ENCODE data around the gene GALNT5. TPM values are rescaled to one million over a fixed set of nuclear protein-coding genes. Genes with fewer than 3 reads are reported as not detected.

The GALNT5 gene
- polyA plus RNA-seq, 3 donors, result not detected

DNA sequence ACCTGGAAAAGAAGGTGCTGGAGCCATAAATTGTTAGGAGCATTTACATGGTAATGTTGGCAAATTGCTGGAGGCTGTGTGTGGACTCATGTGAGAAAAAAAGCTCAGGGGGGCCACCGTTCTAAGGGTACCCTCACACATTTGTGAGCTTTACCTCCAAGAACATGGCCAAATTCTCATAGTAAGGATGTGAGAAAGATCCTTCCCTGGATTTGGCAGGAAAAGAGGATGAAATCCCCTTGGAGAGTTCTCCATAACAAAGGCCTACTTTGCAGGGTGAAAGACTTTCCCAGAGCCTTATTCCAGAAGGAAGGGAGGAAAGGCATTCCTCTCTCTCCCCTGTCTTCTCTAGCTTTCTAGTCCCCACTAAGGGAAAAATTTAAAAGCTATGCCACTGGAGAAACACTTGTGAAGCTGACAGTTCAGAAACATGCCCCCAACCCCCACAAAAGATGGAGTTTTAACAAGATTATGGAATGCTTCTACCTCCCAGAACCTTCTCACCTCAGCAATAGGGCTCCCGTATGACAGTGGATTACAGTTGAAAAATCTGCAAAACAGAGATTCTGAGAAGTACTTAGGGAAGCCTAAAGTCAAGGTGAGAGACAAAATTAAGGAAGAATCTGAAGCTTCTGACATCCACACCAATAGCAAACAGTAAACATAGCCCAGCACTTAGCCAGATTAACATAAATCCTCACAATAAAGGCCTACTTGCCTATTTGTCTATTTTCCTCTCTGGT lies 88.3 kb downstream of the GALNT5 start:
- H4K20me1 ChIP-seq (ENCODE audit: insufficient read depth, low read length), result no peaks in the 10 kb centered on the region
- H3K4me1 Mint-ChIP-seq, result no peaks in the 10 kb centered on the region
- H2AFZ ChIP-seq (ENCODE audit: insufficient read depth, low read depth, low read length, poor library complexity, severe bottlenecking), result no peak overlapping the region
- H3K27me3 Mint-ChIP-seq (ENCODE audit: low read depth in 3 of 3), result peaks cover 0 to 3% (median 2%) of the 10 kb centered on the region in 3 donors
- no peak overlapping the region for H3K27ac ChIP-seq (ENCODE audit: low read depth in 1 of 2, low read length in 2 of 2)
- H3K4me3 Mint-ChIP-seq, result no peak overlapping the region
- no peak for DNase-seq
- peaks cover 25 to 30% of the 10 kb centered on the region in 2 donors for H3K9me3 ChIP-seq (replicated peaks in 1 of 2; ENCODE audit: control insufficient read depth in 1 of 2, insufficient read depth in 1 of 2, low read length in 2 of 2)
- TF ChIP-seq, protein P1, sequence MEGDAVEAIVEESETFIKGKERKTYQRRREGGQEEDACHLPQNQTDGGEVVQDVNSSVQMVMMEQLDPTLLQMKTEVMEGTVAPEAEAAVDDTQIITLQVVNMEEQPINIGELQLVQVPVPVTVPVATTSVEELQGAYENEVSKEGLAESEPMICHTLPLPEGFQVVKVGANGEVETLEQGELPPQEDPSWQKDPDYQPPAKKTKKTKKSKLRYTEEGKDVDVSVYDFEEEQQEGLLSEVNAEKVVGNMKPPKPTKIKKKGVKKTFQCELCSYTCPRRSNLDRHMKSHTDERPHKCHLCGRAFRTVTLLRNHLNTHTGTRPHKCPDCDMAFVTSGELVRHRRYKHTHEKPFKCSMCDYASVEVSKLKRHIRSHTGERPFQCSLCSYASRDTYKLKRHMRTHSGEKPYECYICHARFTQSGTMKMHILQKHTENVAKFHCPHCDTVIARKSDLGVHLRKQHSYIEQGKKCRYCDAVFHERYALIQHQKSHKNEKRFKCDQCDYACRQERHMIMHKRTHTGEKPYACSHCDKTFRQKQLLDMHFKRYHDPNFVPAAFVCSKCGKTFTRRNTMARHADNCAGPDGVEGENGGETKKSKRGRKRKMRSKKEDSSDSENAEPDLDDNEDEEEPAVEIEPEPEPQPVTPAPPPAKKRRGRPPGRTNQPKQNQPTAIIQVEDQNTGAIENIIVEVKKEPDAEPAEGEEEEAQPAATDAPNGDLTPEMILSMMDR (IDR thresholded peaks at IDR 0.05), result no peak
- H3K4me1 ChIP-seq (ENCODE audit: control insufficient read depth in 1 of 2, insufficient read depth in 2 of 2, low read length in 2 of 2), result no peaks in the 10 kb centered on the region
- no peak overlapping the region for H3K4me2 ChIP-seq (replicated peaks; ENCODE audit: extremely low read depth, low read length, poor library complexity, severe bottlenecking)
- intact Hi-C loops (cut with micrococcal nuclease), result no loop called here
- peaks cover 35 to 48% (median 41%) of the 10 kb centered on the region in 7 donors for H3K9me3 Mint-ChIP-seq
- H3K27ac Mint-ChIP-seq, result no peak overlapping the region
- no peaks in the 10 kb centered on the region for H3K79me2 ChIP-seq (ENCODE audit: insufficient read depth, low read length)
- H3K36me3 ChIP-seq (replicated peaks in 1 of 2; ENCODE audit: control insufficient read depth in 1 of 2, insufficient read depth in 2 of 2, low read length in 2 of 2), result no peaks in the 10 kb centered on the region
- no peaks in the 10 kb centered on the region for H3K27me3 ChIP-seq (ENCODE audit: control insufficient read depth in 2 of 2, insufficient read depth in 2 of 2, low read length in 2 of 2)
- H3K4me3 ChIP-seq (replicated peaks in 1 of 3; ENCODE audit: low read depth in 2 of 3, low read length in 3 of 3), result no peak overlapping the region
- H3K36me3 Mint-ChIP-seq, result peaks cover 8 to 9% of the 10 kb centered on the region in 2 donors
- no CpG with 5 or more reads among the region's 2 CpGs for WGBS (ENCODE audit: insufficient coverage)
- no peak overlapping the region for H3K9ac ChIP-seq (ENCODE audit: insufficient read depth, low read length, poor library complexity, severe bottlenecking)

DNA sequence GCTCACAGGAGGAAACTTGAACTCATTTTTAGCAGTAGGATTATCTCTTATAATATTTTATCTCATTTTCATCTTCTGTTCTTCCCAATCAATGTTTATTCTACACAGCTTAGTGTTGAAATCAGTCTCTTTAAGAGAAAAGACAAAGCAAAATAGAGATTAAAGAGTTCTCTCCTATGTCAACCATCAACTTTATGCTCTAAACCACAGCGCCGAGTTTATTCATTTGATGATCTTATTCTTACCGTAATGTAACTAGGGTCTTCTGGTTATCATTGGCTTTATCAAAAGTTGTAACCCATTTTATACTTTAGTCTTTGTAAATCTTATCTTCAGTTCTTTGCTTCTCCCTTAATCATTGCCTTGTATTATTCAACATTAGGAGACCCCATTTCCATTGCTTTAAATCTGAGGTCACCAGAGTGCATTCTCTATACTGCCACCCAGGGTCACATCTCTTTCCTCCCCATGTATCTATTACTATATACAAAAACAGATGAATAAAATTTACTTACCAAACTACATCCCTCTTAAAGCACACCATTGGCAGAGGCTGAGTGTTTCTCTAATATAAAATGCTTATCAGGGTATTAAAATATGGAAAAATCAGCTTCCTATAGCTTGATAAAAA lies 90.9 kb downstream of the GALNT5 start:
- H3K4me2 ChIP-seq (replicated peaks; ENCODE audit: extremely low read depth, low read length, poor library complexity, severe bottlenecking), result no peak overlapping the region
- peaks cover 14 to 25% of the 10 kb centered on the region in 2 donors for H3K9me3 ChIP-seq (replicated peaks in 1 of 2; ENCODE audit: control insufficient read depth in 1 of 2, insufficient read depth in 1 of 2, low read length in 2 of 2)
- H3K9ac ChIP-seq (ENCODE audit: insufficient read depth, low read length, poor library complexity, severe bottlenecking), result no peak overlapping the region
- no CpG with 5 or more reads among the region's 3 CpGs for WGBS (ENCODE audit: insufficient coverage)
- no peak overlapping the region for H3K27ac Mint-ChIP-seq
- H4K20me1 ChIP-seq (ENCODE audit: insufficient read depth, low read length), result no peaks in the 10 kb centered on the region
- no peak overlapping the region for H2AFZ ChIP-seq (ENCODE audit: insufficient read depth, low read depth, low read length, poor library complexity, severe bottlenecking)
- H3K27me3 Mint-ChIP-seq (ENCODE audit: low read depth in 3 of 3), result peaks cover 0 to 3% (median 2%) of the 10 kb centered on the region in 3 donors
- H3K27me3 ChIP-seq (ENCODE audit: control insufficient read depth in 2 of 2, insufficient read depth in 2 of 2, low read length in 2 of 2), result no peaks in the 10 kb centered on the region
- DNase-seq, result no peak
- TF ChIP-seq, protein P1 (IDR thresholded peaks at IDR 0.05), result no peak
- no peaks in the 10 kb centered on the region for H3K4me1 Mint-ChIP-seq
- H3K36me3 ChIP-seq (replicated peaks in 1 of 2; ENCODE audit: control insufficient read depth in 1 of 2, insufficient read depth in 2 of 2, low read length in 2 of 2), result no peaks in the 10 kb centered on the region
- no peaks in the 10 kb centered on the region for H3K79me2 ChIP-seq (ENCODE audit: insufficient read depth, low read length)
- no peak overlapping the region for H3K4me3 Mint-ChIP-seq
- intact Hi-C loops (cut with micrococcal nuclease), result no loop called here
- no peak overlapping the region for H3K4me3 ChIP-seq (replicated peaks in 1 of 3; ENCODE audit: low read depth in 2 of 3, low read length in 3 of 3)
- H3K27ac ChIP-seq (ENCODE audit: low read depth in 1 of 2, low read length in 2 of 2), result no peak overlapping the region
- peaks cover 4 to 9% of the 10 kb centered on the region in 2 donors for H3K36me3 Mint-ChIP-seq
- peaks cover 18 to 29% (median 21%) of the 10 kb centered on the region in 7 donors for H3K9me3 Mint-ChIP-seq
- H3K4me1 ChIP-seq (ENCODE audit: control insufficient read depth in 1 of 2, insufficient read depth in 2 of 2, low read length in 2 of 2), result no peaks in the 10 kb centered on the region
